GM19035 (cell line): Measurements from ENCODE around the gene SMARCB1.

Experiments
- ATAC-seq: cut with Tn5 transposase; IDR thresholded peaks from one replicate; pipeline ENCODE4 v1.9.1; 2021; ENCODE audit not compliant: unreplicated experiment

SMARCB1 gene

GRCh38 chr22:23779731-23780130 lies 7.0 kb upstream of the SMARCB1 start:
- no peak for ATAC-seq

DNA sequence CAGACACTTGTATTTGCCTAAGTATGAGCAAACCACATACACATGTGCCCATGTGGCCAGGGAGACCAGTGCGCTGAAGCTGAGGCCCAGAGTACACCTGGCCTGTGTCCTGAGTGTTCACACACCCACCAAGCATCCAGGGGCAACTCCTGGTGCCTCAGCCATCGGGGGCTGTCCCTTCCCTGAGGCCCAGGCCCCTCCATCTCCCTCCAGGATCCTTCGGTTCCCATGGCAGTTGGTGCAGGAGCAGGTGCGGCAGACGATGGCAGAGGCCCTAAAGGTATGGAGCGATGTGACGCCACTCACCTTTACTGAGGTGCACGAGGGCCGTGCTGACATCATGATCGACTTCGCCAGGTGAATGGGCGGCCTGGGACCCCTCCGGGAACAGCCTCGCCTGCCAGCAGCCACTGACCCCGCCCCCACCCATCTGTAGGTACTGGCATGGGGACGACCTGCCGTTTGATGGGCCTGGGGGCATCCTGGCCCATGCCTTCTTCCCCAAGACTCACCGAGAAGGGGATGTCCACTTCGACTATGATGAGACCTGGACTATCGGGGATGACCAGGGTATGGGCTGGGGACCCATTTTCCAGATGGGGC lies 6.5 kb upstream of the SMARCB1 start:
- ATAC-seq: no peak

DNA sequence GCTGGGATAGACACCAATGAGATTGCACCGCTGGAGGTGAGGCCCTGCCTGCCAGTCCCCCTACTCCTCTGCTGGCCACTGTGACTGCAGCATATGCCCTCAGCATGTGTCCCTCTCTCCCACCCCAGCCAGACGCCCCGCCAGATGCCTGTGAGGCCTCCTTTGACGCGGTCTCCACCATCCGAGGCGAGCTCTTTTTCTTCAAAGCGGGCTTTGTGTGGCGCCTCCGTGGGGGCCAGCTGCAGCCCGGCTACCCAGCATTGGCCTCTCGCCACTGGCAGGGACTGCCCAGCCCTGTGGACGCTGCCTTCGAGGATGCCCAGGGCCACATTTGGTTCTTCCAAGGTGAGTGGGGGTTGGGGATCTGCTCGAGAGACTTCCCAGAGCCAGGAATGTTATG lies 5.7 kb upstream of the SMARCB1 start:
- ATAC-seq: no peak

- no peak for ATAC-seq
These were observed 5.1 kb upstream of the SMARCB1 start for GRCh38 chr22:23781511-23782183.

DNA sequence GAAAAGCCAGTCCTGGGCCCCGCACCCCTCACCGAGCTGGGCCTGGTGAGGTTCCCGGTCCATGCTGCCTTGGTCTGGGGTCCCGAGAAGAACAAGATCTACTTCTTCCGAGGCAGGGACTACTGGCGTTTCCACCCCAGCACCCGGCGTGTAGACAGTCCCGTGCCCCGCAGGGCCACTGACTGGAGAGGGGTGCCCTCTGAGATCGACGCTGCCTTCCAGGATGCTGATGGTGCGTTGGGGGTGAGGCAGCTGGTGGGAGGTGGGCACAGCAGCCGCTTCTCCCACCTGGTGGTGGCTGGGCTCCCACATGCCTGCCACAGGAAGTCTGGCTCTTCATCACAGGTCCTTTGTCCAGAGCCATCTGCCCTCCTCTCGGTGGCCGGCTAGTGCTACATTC lies 4.5 kb upstream of the SMARCB1 start:
- ATAC-seq: no peak

- no peak for ATAC-seq
These were observed 4.1 kb upstream of the SMARCB1 start for GRCh38 chr22:23782703-23783102.

DNA sequence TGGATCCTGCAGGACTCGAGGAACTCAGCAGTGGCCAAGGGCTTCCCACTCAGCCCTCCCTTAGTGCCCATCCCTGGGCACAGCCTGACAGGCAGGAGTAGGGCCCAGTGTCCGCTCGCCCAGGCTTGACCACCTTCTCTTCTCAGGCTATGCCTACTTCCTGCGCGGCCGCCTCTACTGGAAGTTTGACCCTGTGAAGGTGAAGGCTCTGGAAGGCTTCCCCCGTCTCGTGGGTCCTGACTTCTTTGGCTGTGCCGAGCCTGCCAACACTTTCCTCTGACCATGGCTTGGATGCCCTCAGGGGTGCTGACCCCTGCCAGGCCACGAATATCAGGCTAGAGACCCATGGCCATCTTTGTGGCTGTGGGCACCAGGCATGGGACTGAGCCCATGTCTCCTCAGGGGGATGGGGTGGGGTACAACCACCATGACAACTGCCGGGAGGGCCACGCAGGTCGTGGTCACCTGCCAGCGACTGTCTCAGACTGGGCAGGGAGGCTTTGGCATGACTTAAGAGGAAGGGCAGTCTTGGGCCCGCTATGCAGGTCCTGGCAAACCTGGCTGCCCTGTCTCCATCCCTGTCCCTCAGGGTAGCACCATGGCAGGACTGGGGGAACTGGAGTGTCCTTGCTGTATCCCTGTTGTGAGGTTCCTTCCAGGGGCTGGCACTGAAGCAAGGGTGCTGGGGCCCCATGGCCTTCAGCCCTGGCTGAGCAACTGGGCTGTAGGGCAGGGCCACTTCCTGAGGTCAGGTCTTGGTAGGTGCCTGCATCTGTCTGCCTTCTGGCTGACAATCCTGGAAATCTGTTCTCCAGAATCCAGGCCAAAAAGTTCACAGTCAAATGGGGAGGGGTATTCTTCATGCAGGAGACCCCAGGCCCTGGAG lies 3.3 kb upstream of the SMARCB1 start:
- no peak for ATAC-seq

- ATAC-seq: no peak
These were observed 2.5 kb upstream of the SMARCB1 start for GRCh38 chr22:23784215-23784732.

DNA sequence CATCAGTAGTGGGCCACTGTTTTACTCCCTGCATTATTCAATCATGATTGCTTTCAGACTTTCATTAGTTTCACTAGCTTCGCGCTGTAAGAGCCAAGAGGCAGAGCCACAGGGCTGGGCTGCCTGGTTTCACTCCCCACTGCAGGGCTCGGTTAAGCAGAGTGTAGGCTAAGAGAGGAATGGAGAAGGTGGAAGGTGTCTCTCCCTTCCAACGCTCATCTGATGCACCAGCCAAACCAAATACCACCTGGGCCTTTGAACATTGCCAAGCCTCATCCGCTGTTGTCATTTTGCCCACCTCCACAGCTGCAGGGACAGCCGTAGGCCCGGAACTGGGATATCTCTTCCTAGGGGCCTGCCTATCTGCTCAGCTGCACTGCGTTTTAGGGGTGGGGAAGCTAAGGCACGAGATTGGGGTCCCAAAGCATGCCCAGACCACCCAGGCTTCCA lies 480 bp upstream of the SMARCB1 start:
- no peak for ATAC-seq

- ATAC-seq: no peak
These were observed 782 bp downstream of the SMARCB1 start for GRCh38 chr22:23787600-23787896.

DNA sequence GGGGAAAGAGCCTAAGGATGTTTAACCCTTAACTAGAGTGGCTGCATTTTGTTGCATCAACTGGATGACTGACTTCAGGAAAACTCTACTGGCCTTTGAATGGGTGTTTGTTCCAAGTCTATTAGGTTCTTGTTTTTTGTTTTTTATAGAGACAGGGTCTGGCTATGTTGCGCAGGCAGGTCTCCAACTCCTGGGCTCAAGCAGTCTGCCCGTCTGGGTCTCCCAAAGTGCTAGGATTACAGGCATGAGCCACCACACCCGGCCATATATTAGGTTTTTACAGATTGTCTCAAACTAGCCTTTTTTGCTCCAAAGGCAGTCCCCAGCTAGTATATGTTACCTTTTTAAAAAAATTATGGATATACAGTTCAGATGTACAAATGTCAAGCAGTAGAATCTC lies 1.1 kb downstream of the SMARCB1 start:
- no peak for ATAC-seq

DNA sequence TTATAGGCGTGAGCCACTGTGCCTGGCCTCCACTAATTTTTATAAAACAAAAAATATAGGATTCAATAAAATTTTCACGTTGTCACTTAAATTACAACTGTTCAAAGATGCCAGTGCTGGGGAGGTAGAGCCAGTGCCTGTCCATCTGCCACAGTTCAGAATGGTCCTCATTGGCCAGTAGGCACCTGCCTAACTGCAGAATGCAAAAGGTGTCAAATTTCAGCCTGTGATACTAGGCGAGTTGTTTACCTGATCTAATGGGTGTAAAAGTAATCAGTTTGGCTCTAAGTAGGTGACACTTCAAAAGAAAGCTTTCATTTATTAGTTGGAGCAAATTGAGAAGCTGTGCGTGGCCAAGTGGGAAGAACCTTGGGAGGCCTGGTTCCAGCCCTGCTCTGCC lies 2.4 kb downstream of the SMARCB1 start:
- ATAC-seq: no peak

GRCh38 chr22:23789638-23790037 lies 2.9 kb downstream of the SMARCB1 start:
- no peak for ATAC-seq

GRCh38 chr22:23790819-23791737 lies 4.3 kb downstream of the SMARCB1 start:
- ATAC-seq: no peak

DNA sequence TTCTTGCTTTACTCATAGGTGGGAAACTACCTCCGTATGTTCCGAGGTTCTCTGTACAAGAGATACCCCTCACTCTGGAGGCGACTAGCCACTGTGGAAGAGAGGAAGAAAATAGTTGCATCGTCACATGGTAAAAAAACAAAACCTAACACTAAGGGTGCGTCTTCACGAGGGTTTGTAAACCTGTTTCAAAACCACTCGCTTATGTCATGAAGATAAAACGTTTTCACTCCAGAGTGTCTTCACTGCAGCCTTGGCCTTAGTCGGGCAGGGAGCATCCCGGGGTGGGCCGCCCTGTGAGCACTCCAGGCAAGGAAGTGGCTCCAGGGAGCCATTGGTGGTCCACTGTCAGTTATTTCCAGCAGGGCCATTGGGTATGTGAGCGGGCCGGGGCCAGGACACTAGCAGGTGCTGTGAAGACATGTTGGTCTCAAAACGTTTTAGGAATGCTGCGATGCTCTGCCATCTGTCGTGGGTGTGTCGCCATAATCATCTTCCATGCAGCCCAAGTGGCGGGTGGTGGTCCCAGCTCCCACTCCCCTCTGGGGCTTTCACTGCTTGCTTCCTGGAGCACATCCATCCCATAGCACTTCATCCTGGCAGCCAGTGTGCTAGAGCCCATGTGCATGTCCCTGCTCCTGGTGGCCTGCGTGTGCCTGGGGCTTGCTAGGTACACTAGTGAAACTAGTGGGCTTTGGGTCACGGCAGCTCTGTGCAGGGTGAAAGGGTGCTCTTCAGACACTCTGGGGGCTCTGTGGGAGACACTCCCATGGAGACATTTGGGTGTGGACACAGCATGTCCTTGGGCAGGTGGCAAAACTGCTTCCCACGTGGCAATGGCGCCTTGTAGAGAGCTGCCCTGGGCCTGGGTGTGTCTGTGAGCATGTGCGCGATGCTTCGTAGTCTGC lies 5.2 kb downstream of the SMARCB1 start:
- no peak for ATAC-seq

GRCh38 chr22:23793326-23793725 lies 6.6 kb downstream of the SMARCB1 start:
- no peak for ATAC-seq

GRCh38 chr22:23796461-23796860 lies 9.7 kb downstream of the SMARCB1 start:
- no peak for ATAC-seq

GRCh38 chr22:23800297-23801237 lies 13.8 kb downstream of the SMARCB1 start:
- no peak for ATAC-seq
